Tibial nerve (tissue), 4 donors: Measurements from ENCODE around the gene ETV6. TPM values are rescaled to one million over a fixed set of nuclear protein-coding genes. Genes with fewer than 3 reads are reported as not detected.

Experiments
- DNase-seq, 2 donors: peaks; one replicate each; pipeline ENCODE4 v3.0.0-alpha.2; 2019; ENCODE audit warnings: low spot score in 2 of 2
- H3K27ac ChIP-seq, 4 donors: fragments of 200-600 bp; sonication (generic) in 3 of 4; one replicate each; pipeline ENCODE4 v1.5.1; 2017 to 2019; ENCODE audit warnings: mild to moderate bottlenecking in 1 of 4
- H3K27me3 ChIP-seq, 2 donors: fragments of 200-600 bp; sonication (generic) in 1 of 2; one replicate each; pipeline versions ENCODE4 v1.5.1 to v1.6.0; 2017 to 2019
- H3K36me3 ChIP-seq, 3 donors: fragments of 200-600 bp; sonication (generic); one replicate each; pipeline ENCODE4 v1.5.1; 2018 to 2019
- H3K4me1 ChIP-seq, 4 donors: fragments of 200-600 bp; sonication (generic) in 3 of 4; one replicate each; pipeline ENCODE4 v1.5.1; 2017 to 2019
- H3K4me3 ChIP-seq, 4 donors: fragments of 200-600 bp; sonication (generic) in 3 of 4; one replicate each; pipeline ENCODE4 v1.5.1; 2017 to 2019; ENCODE audit warnings: mild to moderate bottlenecking in 1 of 4, moderate library complexity in 1 of 4
- H3K9me3 ChIP-seq, 4 donors: fragments of 200-600 bp; sonication (generic) in 3 of 4; one replicate each; pipeline ENCODE4 v1.5.1; 2017 to 2019
- CTCF ChIP-seq, 5 experiments: fragments of 200-600 bp in 3 of 5; fragments of 450-650 bp in 2 of 5; sonication (generic) in 3 of 5; IDR thresholded peaks; one replicate each; pipeline ENCODE4 v1.5.1; 2016 to 2019; ENCODE audit warnings: antibody characterized with exemption in 5 of 5, mild to moderate bottlenecking in 3 of 5, moderate library complexity in 2 of 5
- EP300 ChIP-seq, 2 donors: sonication (generic); formaldehyde crosslinking; IDR thresholded peaks; one replicate each; pipeline ENCODE4 v1.6.1; 2017; ENCODE audit warnings: antibody characterized with exemption in 2 of 2, mild to moderate bottlenecking in 1 of 2
- POLR2A ChIP-seq, 2 donors: fragments of 450-650 bp; IDR thresholded peaks; one replicate each; pipeline ENCODE4 v1.6.1; 2017; ENCODE audit warnings: antibody characterized with exemption in 2 of 2, mild to moderate bottlenecking in 2 of 2, moderate library complexity in 2 of 2
- WGBS, 2 donors: methylation state at CpG; one replicate each; pipeline ENCODE4 v1.1.5; 2018; 5-methylcytosine and 5-hydroxymethylcytosine counted together
- total RNA-seq, 4 donors: library from RNA; depleted of rRNA; stranded (reverse); fragments of >200 nt; gene quantifications; one replicate each; pipeline ENCODE4 v1.1.0, GENCODE V29; 2016

The ETV6 gene
- total RNA-seq, 4 donors from 2014 or later = 6.7 to 14.1 (median 8.3) TPM

- DNase-seq = no peak
Observed at GRCh38 chr12:11651381-11651780, 1.9 kb downstream of the ETV6 start.

DNA sequence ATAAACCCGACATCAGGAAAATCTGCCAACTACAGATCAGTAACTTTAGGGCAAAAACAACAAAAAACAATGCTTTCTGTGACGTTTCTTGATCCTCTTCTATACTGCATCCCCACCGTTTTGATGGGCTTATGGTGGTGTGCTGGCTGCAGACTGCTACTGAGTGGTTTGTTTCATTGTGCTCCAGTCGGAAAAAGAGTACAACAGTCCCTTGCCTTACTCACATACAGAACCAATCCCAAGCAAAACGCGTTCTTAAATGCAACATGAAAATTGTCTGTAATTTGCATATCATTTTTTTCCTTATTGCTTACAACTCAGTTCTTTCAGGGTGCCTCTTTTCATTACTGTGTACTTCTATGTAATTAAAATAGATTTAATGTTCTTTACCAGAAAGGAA lies 2.3 kb downstream of the ETV6 start:
- peak overlapping the region; percentile 69 to 86 (median 78) for H3K4me3 ChIP-seq
- H3K27ac ChIP-seq = peak overlapping the region; percentile 19 to 97 (median 94)
- H3K27me3 ChIP-seq = no peaks in the 10 kb centered on the region
- H3K36me3 ChIP-seq = no peaks in the 10 kb centered on the region
- peaks cover 0 to 52% (median 22%) of the 10 kb centered on the region in 4 donors for H3K4me1 ChIP-seq
- no peak for DNase-seq
- TF ChIP-seq EP300 (IDR thresholded peaks at IDR 0.05) = no peak
- no peak for TF ChIP-seq CTCF (IDR thresholded peaks at IDR 0.05)
- TF ChIP-seq POLR2A (IDR thresholded peaks at IDR 0.05) = no peak
- 6 to 14% methylated on average over 6 of the region's 6 CpGs for WGBS, 2 donors
- H3K9me3 ChIP-seq = no peaks in the 10 kb centered on the region

More at GRCh38 chr12:11651381-11651780, 1.9 kb downstream of the ETV6 start:
- Histone ChIP-seq H3K36me3 (no peaks in the 10 kb centered on the region), H3K4me1 (peaks cover 0 to 48% (median 22%) of the 10 kb centered on the region in 4 donors), H3K9me3 (no peaks in the 10 kb centered on the region), H3K27me3 (no peaks in the 10 kb centered on the region), H3K27ac (peak overlapping the region in 3 of 4 donors; percentile 93 to 97 (median 94)), H3K4me3 (peak overlapping the region; percentile 69 to 86 (median 78))
- TF ChIP-seq POLR2A (IDR thresholded peaks at IDR 0.05) = no peak
- TF ChIP-seq CTCF (IDR thresholded peaks at IDR 0.05) = no peak
- TF ChIP-seq EP300 (IDR thresholded peaks at IDR 0.05) = no peak
- 52 to 60% methylated on average over 4 of the region's 4 CpGs for WGBS, 2 donors

- TF ChIP-seq CTCF (IDR thresholded peaks at IDR 0.05) = no peak
- peak in 1 of 2 donors; percentile 60 for TF ChIP-seq EP300 (IDR thresholded peaks at IDR 0.05)
- TF ChIP-seq POLR2A (IDR thresholded peaks at IDR 0.05) = peak in 1 of 2 donors; percentile 14
- Histone ChIP-seq H3K4me1 (peaks cover 0 to 59% (median 22%) of the 10 kb centered on the region in 4 donors), H3K36me3 (no peaks in the 10 kb centered on the region), H3K4me3 (peak overlapping the region; percentile 69 to 86 (median 78)), H3K27me3 (no peaks in the 10 kb centered on the region), H3K27ac (peak overlapping the region; percentile 19 to 97 (median 94)), H3K9me3 (no peaks in the 10 kb centered on the region)
- peak in 1 of 2 donors; percentile 40 for DNase-seq
- WGBS, 2 donors = 16 to 18% methylated on average over 16 of the region's 16 CpGs
Observed at GRCh38 chr12:11652351-11653040, 3.0 kb downstream of the ETV6 start.

DNA sequence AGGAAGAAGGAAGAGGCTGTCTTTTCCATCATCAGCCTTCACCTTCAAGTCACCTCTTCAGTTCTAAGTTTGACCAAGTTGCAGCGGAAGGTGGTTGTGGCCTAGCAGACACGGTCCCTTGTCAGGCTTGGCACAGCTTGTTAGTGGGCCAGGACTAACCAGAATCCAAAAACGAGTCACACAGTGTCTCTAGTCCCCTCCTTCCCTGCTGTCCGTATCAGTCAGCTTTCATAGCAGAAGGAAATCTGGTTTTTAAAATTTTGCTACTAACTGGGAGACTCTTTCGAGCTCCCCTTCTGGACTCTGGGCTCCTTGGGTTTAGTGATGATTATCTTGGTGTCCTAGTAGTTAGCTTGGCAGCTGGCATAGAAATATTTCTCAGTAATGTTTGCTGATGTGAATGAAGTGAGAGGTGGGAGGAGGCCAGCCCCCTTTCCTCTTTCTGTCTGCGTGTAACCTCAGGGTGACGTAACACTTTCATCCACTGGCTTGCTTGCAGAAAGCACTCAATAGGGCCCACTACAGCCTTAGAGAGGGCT lies 3.8 kb downstream of the ETV6 start:
- Histone ChIP-seq H3K9me3 (no peaks in the 10 kb centered on the region), H3K27ac (peak overlapping the region in 3 of 4 donors; percentile 93 to 97 (median 94)), H3K27me3 (no peaks in the 10 kb centered on the region), H3K4me3 (peak overlapping the region in 2 of 4 donors; percentile 82 to 86), H3K36me3 (no peaks in the 10 kb centered on the region), H3K4me1 (peaks cover 0 to 62% (median 24%) of the 10 kb centered on the region in 4 donors)
- TF ChIP-seq EP300 (IDR thresholded peaks at IDR 0.05) = no peak
- TF ChIP-seq POLR2A (IDR thresholded peaks at IDR 0.05) = no peak
- TF ChIP-seq CTCF (IDR thresholded peaks at IDR 0.05) = no peak
- WGBS, 2 donors = 45 to 48% methylated on average over 7 of the region's 7 CpGs
- no peak for DNase-seq

- WGBS, 2 donors = 84% methylated on average over 4 of the region's 4 CpGs
- Histone ChIP-seq H3K4me1 (peaks cover 0 to 70% (median 26%) of the 10 kb centered on the region in 4 donors), H3K9me3 (no peaks in the 10 kb centered on the region)
Observed at GRCh38 chr12:11654338-11654737, 4.9 kb downstream of the ETV6 start.

More at GRCh38 chr12:11654338-11654737, 4.9 kb downstream of the ETV6 start:
- TF ChIP-seq EP300 (IDR thresholded peaks at IDR 0.05) (no peak), CTCF (IDR thresholded peaks at IDR 0.05) (no peak), POLR2A (IDR thresholded peaks at IDR 0.05) (no peak)
- DNase-seq = no peak
- no peak overlapping the region for H3K4me3 ChIP-seq
- H3K27me3 ChIP-seq = no peaks in the 10 kb centered on the region
- H3K27ac ChIP-seq = no peak overlapping the region
- no peaks in the 10 kb centered on the region for H3K36me3 ChIP-seq
